ENCODE measurements around the gene IFITM2.
"Not testable (repeated sequence)": the region's sequence is repeated elsewhere in the genome, so short reads cannot be mapped to it uniquely, and the experiment has no call there.

IFITM2 gene

DNA sequence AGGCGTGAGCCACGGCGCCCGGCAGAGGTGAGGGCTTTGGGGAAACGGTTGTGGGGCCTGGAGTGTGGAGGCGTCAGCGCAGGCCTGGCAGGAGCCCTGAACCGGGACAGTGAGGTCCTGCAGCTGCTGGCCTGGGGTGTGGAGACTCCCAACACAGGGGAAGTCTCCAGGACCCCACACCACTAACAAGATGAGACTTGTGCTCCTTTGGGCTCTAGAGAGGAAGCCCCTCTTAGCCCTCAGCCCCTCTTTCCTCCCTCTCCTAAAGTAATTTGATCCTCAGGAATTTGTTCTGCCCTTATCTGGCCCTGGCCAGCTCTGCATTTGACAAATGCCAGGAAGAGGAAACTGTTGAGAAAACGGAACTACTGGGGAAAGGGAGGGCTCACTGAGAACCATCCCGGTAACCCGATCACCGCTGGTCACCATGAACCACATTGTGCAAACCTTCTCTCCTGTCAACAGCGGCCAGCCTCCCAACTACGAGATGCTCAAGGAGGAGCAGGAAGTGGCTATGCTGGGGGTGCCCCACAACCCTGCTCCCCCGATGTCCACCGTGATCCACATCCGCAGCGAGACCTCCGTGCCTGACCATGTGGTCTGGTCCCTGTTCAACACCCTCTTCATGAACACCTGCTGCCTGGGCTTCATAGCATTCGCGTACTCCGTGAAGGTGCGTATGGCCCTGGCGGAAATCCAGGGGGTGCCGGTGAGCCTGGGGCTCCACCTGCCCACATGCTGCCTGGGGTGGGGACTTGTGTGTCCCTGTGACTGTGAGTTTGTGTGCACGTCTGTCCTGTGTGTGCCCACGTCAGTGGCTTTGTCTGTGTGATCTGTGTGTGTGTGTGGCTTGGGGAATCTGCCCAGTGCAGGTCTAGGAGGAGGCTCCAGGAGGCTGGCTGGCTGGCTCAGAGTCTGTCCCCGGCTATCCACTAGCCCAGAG, at the start of gene IFITM2:
IFITM2 (plus strand) TSS at position 51 of the 943 bp plus-strand sequence; CDS start at position 428, 377 bp downstream.
- not testable (repeated sequence) for H3K36me3 ChIP-seq (ENCODE audit: insufficient read depth, low read length); H3K27me3 ChIP-seq (ENCODE audit: insufficient read depth, low read length, poor library complexity, severe bottlenecking); H3K9me2 ChIP-seq (replicated peaks; ENCODE audit: low read depth, low read length); H3F3A ChIP-seq (ENCODE audit: low read depth); H4K20me1 ChIP-seq (ENCODE audit: insufficient read depth, low read length, poor library complexity, severe bottlenecking); H2AFZ ChIP-seq (ENCODE audit: low read length); H3K9me3 ChIP-seq (ENCODE audit: insufficient read depth, low read depth, low read length)
- peaks cover 61% of the 10 kb centered on the region for H3K79me2 ChIP-seq (ENCODE audit: insufficient read depth, low read length)
- peak within 1 kb of the TSS; percentile 89 for H3K4me2 ChIP-seq (ENCODE audit: low read depth, low read length, poor library complexity, severe bottlenecking)
- peak within 1 kb of the TSS; percentile 98 for H3K9ac ChIP-seq (ENCODE audit: low read depth, low read length, poor library complexity, severe bottlenecking)
- TF ChIP-seq, protein P1, sequence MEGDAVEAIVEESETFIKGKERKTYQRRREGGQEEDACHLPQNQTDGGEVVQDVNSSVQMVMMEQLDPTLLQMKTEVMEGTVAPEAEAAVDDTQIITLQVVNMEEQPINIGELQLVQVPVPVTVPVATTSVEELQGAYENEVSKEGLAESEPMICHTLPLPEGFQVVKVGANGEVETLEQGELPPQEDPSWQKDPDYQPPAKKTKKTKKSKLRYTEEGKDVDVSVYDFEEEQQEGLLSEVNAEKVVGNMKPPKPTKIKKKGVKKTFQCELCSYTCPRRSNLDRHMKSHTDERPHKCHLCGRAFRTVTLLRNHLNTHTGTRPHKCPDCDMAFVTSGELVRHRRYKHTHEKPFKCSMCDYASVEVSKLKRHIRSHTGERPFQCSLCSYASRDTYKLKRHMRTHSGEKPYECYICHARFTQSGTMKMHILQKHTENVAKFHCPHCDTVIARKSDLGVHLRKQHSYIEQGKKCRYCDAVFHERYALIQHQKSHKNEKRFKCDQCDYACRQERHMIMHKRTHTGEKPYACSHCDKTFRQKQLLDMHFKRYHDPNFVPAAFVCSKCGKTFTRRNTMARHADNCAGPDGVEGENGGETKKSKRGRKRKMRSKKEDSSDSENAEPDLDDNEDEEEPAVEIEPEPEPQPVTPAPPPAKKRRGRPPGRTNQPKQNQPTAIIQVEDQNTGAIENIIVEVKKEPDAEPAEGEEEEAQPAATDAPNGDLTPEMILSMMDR (conservative IDR thresholded peaks at IDR 0.05; ENCODE audit: low read length) = peak; percentile 41
- H3K4me3 ChIP-seq (ENCODE audit: low read length, poor library complexity, severe bottlenecking) = peak within 1 kb of the TSS; percentile 98
- peaks cover 44% of the 10 kb centered on the region for H3K4me1 ChIP-seq (ENCODE audit: insufficient read depth, low read length, poor library complexity, severe bottlenecking)

DNA sequence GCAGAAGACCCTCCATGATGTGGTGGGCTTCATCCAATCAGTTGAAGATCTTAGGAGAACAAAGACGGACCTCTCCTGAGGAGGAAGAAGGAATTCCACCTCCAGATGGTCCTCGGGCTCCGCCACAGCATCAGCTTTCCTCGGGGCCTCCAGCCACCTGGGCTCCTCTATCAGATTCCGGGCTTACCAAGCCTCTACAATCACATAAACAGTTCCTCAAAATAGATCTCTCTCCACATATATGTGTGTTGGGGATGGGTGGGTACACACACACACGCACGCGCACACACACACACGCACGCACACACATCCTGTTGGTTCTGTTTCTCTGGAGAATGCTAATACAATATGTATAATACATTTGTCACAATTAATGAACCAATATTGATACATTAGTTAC, 48.2 kb upstream of the IFITM2 start:
- TF ChIP-seq, protein P1 (conservative IDR thresholded peaks at IDR 0.05; ENCODE audit: low read length) = no peak
- TF ChIP-seq EZH2phosphoT487 (IDR thresholded peaks at IDR 0.05; ENCODE audit: borderline replicate concordance) = no peak
- H4K20me1 ChIP-seq (ENCODE audit: insufficient read depth, low read length, poor library complexity, severe bottlenecking) = no peaks in the 10 kb centered on the region

DNA sequence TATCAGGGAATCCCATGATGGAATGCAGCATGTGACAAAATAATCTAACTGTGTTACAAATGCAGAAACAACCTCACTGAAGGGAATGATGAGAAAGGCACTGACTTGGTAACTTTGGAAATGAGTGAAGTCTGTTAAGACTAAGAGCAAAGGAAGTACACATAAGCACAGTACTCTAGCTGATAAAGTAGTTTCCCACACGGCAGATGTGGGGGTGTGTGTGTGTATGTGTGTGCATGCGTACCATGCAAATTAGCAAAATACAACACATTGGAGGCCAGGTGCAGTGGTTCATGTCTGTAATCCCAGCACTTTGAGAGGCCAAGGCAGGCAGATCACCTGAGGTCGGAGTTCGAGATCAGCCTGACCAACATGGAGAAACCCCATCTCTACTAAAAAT, 46.0 kb upstream of the IFITM2 start:
- TF ChIP-seq EZH2phosphoT487 (IDR thresholded peaks at IDR 0.05; ENCODE audit: borderline replicate concordance) = no peak
- TF ChIP-seq, protein P1 (conservative IDR thresholded peaks at IDR 0.05; ENCODE audit: low read length) = no peak
- Histone ChIP-seq H3K79me2 (ENCODE audit: insufficient read depth, low read length) (no peaks in the 10 kb centered on the region), H3K9me3 (ENCODE audit: insufficient read depth, low read depth, low read length) (no peaks in the 10 kb centered on the region), H4K20me1 (ENCODE audit: insufficient read depth, low read length, poor library complexity, severe bottlenecking) (no peaks in the 10 kb centered on the region), H2AFZ (ENCODE audit: low read length) (no peak overlapping the region), H3K4me3 (ENCODE audit: low read length, poor library complexity, severe bottlenecking) (no peak overlapping the region), H3K9ac (ENCODE audit: low read depth, low read length, poor library complexity, severe bottlenecking) (no peak overlapping the region), H3K4me2 (ENCODE audit: low read depth, low read length, poor library complexity, severe bottlenecking) (no peak overlapping the region), H3K27me3 (ENCODE audit: insufficient read depth, low read length, poor library complexity, severe bottlenecking) (no peaks in the 10 kb centered on the region), H3K36me3 (ENCODE audit: insufficient read depth, low read length) (no peaks in the 10 kb centered on the region), H3K9me2 (replicated peaks; ENCODE audit: low read depth, low read length) (no peaks in the 10 kb centered on the region), H3K4me1 (ENCODE audit: insufficient read depth, low read length, poor library complexity, severe bottlenecking) (no peaks in the 10 kb centered on the region), H3F3A (ENCODE audit: low read depth) (peaks cover 2% of the 10 kb centered on the region; the same call in 1 of the 2 replicates)

More for the DNA sequence above, 48.2 kb upstream of the IFITM2 start:
- no peak overlapping the region for H2AFZ ChIP-seq (ENCODE audit: low read length)
- no peaks in the 10 kb centered on the region for H3K79me2 ChIP-seq (ENCODE audit: insufficient read depth, low read length)
- H3K9ac ChIP-seq (ENCODE audit: low read depth, low read length, poor library complexity, severe bottlenecking) = no peak overlapping the region
- no peaks in the 10 kb centered on the region for H3K9me2 ChIP-seq (replicated peaks; ENCODE audit: low read depth, low read length)
- no peaks in the 10 kb centered on the region for H3F3A ChIP-seq (ENCODE audit: low read depth)
- H3K9me3 ChIP-seq (ENCODE audit: insufficient read depth, low read depth, low read length) = no peaks in the 10 kb centered on the region
- H3K27me3 ChIP-seq (ENCODE audit: insufficient read depth, low read length, poor library complexity, severe bottlenecking) = no peaks in the 10 kb centered on the region
- H3K4me2 ChIP-seq (ENCODE audit: low read depth, low read length, poor library complexity, severe bottlenecking) = no peak overlapping the region
- no peaks in the 10 kb centered on the region for H3K36me3 ChIP-seq (ENCODE audit: insufficient read depth, low read length)
- no peak overlapping the region for H3K4me3 ChIP-seq (ENCODE audit: low read length, poor library complexity, severe bottlenecking)
- H3K4me1 ChIP-seq (ENCODE audit: insufficient read depth, low read length, poor library complexity, severe bottlenecking) = no peaks in the 10 kb centered on the region
